Esophagus muscularis mucosa (tissue), 4 donors: ENCODE data around the gene DUT.

ENCODE experiments used
- CTCF ChIP-seq, 3 experiments: fragments of 200-600 bp in 2 of 3; fragments of 450-650 bp in 1 of 3; sonication (generic) in 2 of 3; IDR thresholded peaks; one replicate each; pipeline ENCODE4 v1.5.1; 2017 to 2019; ENCODE audit warnings: antibody characterized with exemption in 3 of 3, mild to moderate bottlenecking in 2 of 3, moderate library complexity in 1 of 3
- EP300 ChIP-seq: sonication (generic); formaldehyde crosslinking; IDR thresholded peaks from one replicate; pipeline ENCODE4 v1.6.1; 2017; ENCODE audit warnings: antibody characterized with exemption
- POLR2A ChIP-seq: fragments of 450-650 bp; IDR thresholded peaks from one replicate; pipeline ENCODE4 v1.6.1; 2017; ENCODE audit warnings: antibody characterized with exemption, moderate library complexity, mild to moderate bottlenecking, low read depth
- POLR2AphosphoS5 ChIP-seq, 2 donors: sonication (generic); formaldehyde crosslinking; IDR thresholded peaks; one replicate each; pipeline ENCODE4 v1.6.1; 2017; ENCODE audit warnings: antibody characterized with exemption in 2 of 2

GRCh38 chr15:48391950-48392349 is 60.7 kb downstream of the DUT start:
- no peak for TF ChIP-seq CTCF (IDR thresholded peaks at IDR 0.05)
- no peak for TF ChIP-seq POLR2A
- TF ChIP-seq POLR2AphosphoS5 (IDR thresholded peaks at IDR 0.05) = no peak
- TF ChIP-seq EP300 = no peak
